BE2C (cell line): ENCODE results near the gene CAMTA1.
A peak's percentile ranks its signal among the peaks of the same experiment; 100 is the strongest.

Experiments
- DNase-seq: peaks from one replicate; pipeline ENCODE4 v3.0.0-alpha.2; 2020
- H3K27me3 ChIP-seq: fragments of 250-450 bp; sonication (Bioruptor Pico); 2 replicates; pipeline ENCODE4 v1.5.1; 2020; ENCODE audit warnings: mild to moderate bottlenecking
- H3K36me3 ChIP-seq: fragments of 250-450 bp; sonication (Bioruptor Pico); 2 replicates; pipeline ENCODE4 v1.5.1; 2020; ENCODE audit warnings: mild to moderate bottlenecking
- H3K4me1 ChIP-seq: fragments of 250-450 bp; sonication (Bioruptor Pico); 2 replicates; pipeline ENCODE4 v1.5.1; 2020
- H3K4me3 ChIP-seq: 2 replicates; pipeline ENCODE4 v1.5.1; 2011; ENCODE audit warnings: low read depth, low read length
- H3K9me3 ChIP-seq: fragments of 250-450 bp; sonication (Bioruptor Pico); 2 replicates; pipeline ENCODE4 v1.5.1; 2020
- CTCF ChIP-seq: IDR thresholded peaks from 2 replicates; pipeline ENCODE4 v1.5.1; 2012; ENCODE audit warnings: mild to moderate bottlenecking, low read depth, low read length

Gene CAMTA1

GRCh38 chr1:7558481-7558880 lies 773.2 kb downstream of the CAMTA1 start:
- H3K4me1 ChIP-seq = peaks cover 41% of the 10 kb centered on the region
- DNase-seq = no peak
- TF ChIP-seq CTCF = no peak
- no peaks in the 10 kb centered on the region for H3K9me3 ChIP-seq
- no peaks in the 10 kb centered on the region for H3K36me3 ChIP-seq
- H3K4me3 ChIP-seq = no peak overlapping the region
- no peaks in the 10 kb centered on the region for H3K27me3 ChIP-seq

GRCh38 chr1:7558921-7559869 lies 773.9 kb downstream of the CAMTA1 start:
- DNase-seq = no peak
- H3K36me3 ChIP-seq = no peaks in the 10 kb centered on the region
- no peak overlapping the region for H3K4me3 ChIP-seq
- no peaks in the 10 kb centered on the region for H3K9me3 ChIP-seq
- H3K4me1 ChIP-seq = peaks cover 41% of the 10 kb centered on the region
- no peaks in the 10 kb centered on the region for H3K27me3 ChIP-seq
- TF ChIP-seq CTCF = no peak

GRCh38 chr1:7560128-7560527 lies 774.9 kb downstream of the CAMTA1 start:
- DNase-seq = no peak
- no peaks in the 10 kb centered on the region for H3K36me3 ChIP-seq
- peaks cover 41% of the 10 kb centered on the region for H3K4me1 ChIP-seq
- H3K4me3 ChIP-seq = no peak overlapping the region
- TF ChIP-seq CTCF = no peak
- no peaks in the 10 kb centered on the region for H3K9me3 ChIP-seq
- H3K27me3 ChIP-seq = no peaks in the 10 kb centered on the region

GRCh38 chr1:7560601-7561181 lies 775.4 kb downstream of the CAMTA1 start:
- no peak overlapping the region for H3K4me3 ChIP-seq
- no peak for TF ChIP-seq CTCF
- H3K4me1 ChIP-seq = peaks cover 41% of the 10 kb centered on the region
- no peaks in the 10 kb centered on the region for H3K27me3 ChIP-seq
- no peak for DNase-seq
- H3K9me3 ChIP-seq = no peaks in the 10 kb centered on the region
- H3K36me3 ChIP-seq = no peaks in the 10 kb centered on the region

GRCh38 chr1:7561331-7561921 lies 776.2 kb downstream of the CAMTA1 start:
- H3K27me3 ChIP-seq = no peaks in the 10 kb centered on the region
- no peak overlapping the region for H3K4me3 ChIP-seq
- no peaks in the 10 kb centered on the region for H3K9me3 ChIP-seq
- DNase-seq = peak; percentile 61
- peaks cover 41% of the 10 kb centered on the region for H3K4me1 ChIP-seq
- H3K36me3 ChIP-seq = no peaks in the 10 kb centered on the region
- TF ChIP-seq CTCF = peak; percentile 61
